ENCODE results near the gene IGBP1. TPM values are rescaled to one million over a fixed set of nuclear protein-coding genes. Genes with fewer than 3 reads are reported as not detected.

The IGBP1 gene
- total RNA-seq, 1 experiment from 2014 or later = 50.7 TPM

GRCh38 chrX:70128071-70128470 lies 5.2 kb upstream of the IGBP1 start:
- ChIA-PET CTCF (no interaction called here), POLR2A (no interaction called here), RAD21 (ENCODE audit: low non-redundant PET in 1 of 2, low total read pairs in 2 of 2, uncharacterized antibody in 2 of 2, unreplicated experiment in 2 of 2) (no interaction called here)
- no peaks in the 10 kb centered on the region for H4K20me1 ChIP-seq (ENCODE audit: insufficient read depth)
- DNase-seq (ENCODE audit: low read depth, low spot score) = no peak
- ATAC-seq = no peak
- H3K79me2 ChIP-seq (ENCODE audit: insufficient read depth, low read length) = no peaks in the 10 kb centered on the region
- H3K9me2 ChIP-seq (ENCODE audit: insufficient read depth) = no peaks in the 10 kb centered on the region
- H3K27me3 ChIP-seq (ENCODE audit: insufficient read depth, low read length) = no peaks in the 10 kb centered on the region
- H3K9me3 ChIP-seq (ENCODE audit: control insufficient read depth in 1 of 2, insufficient read depth in 1 of 2, low read depth in 1 of 2, low read length in 2 of 2) = no peaks in the 10 kb centered on the region
- no peaks in the 10 kb centered on the region for H3K36me3 ChIP-seq (ENCODE audit: control insufficient read depth in 1 of 2, insufficient read depth in 2 of 2, low read length in 2 of 2)
- no peak overlapping the region for H2AFZ ChIP-seq (ENCODE audit: low read depth, low read length, poor library complexity, severe bottlenecking)
- H3K4me3 ChIP-seq (replicated peaks in 1 of 2; ENCODE audit: low read depth in 1 of 2, low read length in 2 of 2) = no peak overlapping the region
- no peak overlapping the region for H3K4me2 ChIP-seq (ENCODE audit: low read length)
- intact Hi-C loops (cut with micrococcal nuclease) = no loop called here
- TF ChIP-seq EZH2phosphoT487 (IDR thresholded peaks at IDR 0.05; ENCODE audit: borderline replicate concordance) (no peak), TCF7L2 (IDR thresholded peaks at IDR 0.05; ENCODE audit: borderline replicate concordance, extremely low read depth, insufficient read depth, insufficient read length) (no peak), FOSL1 (IDR thresholded peaks at IDR 0.05; ENCODE audit: low read depth) (no peak), EZH2 (IDR thresholded peaks at IDR 0.05) (no peak), ELF1 (IDR thresholded peaks at IDR 0.05; ENCODE audit: borderline replicate concordance, low read depth) (no peak), POLR2AphosphoS5 (IDR thresholded peaks at IDR 0.05; ENCODE audit: low read depth, low read length) (no peak)
- H3K9ac ChIP-seq (ENCODE audit: low read length) = no peak overlapping the region
- no TSS peak for BruUV-seq (replicated peaks)
- no peak overlapping the region for H3K27ac ChIP-seq (ENCODE audit: low read depth, low read length)
- peaks cover 4 to 26% of the 10 kb centered on the region in 2 experiments; a peak in 3 of 4 replicates for H3K4me1 ChIP-seq (ENCODE audit: control insufficient read depth in 1 of 2, insufficient read depth in 2 of 2, low read length in 2 of 2)

- BruUV-seq (replicated peaks) = no TSS peak
- no peaks in the 10 kb centered on the region for H3K9me2 ChIP-seq (ENCODE audit: insufficient read depth)
- no peaks in the 10 kb centered on the region for H4K20me1 ChIP-seq (ENCODE audit: insufficient read depth)
- H3K79me2 ChIP-seq (ENCODE audit: insufficient read depth, low read length) = peaks cover 10% of the 10 kb centered on the region
- peaks cover 0 to 3% of the 10 kb centered on the region in 2 experiments; a peak in 1 of 4 replicates for H3K36me3 ChIP-seq (ENCODE audit: control insufficient read depth in 1 of 2, insufficient read depth in 2 of 2, low read length in 2 of 2)
- ChIA-PET POLR2A (no interaction called here), CTCF (interaction anchor here (0.8 to 0.9 kb wide), 2 partner anchors 32 to 627 kb away, joined by 3 read pairs; no protein-coding TSS in a partner anchor), RAD21 (ENCODE audit: low non-redundant PET in 1 of 2, low total read pairs in 2 of 2, uncharacterized antibody in 2 of 2, unreplicated experiment in 2 of 2) (no interaction called here)
- peak overlapping the region; percentile 40 for H3K4me2 ChIP-seq (ENCODE audit: low read length)
- H2AFZ ChIP-seq (ENCODE audit: low read depth, low read length, poor library complexity, severe bottlenecking) = peak overlapping the region; percentile 74
- H3K27me3 ChIP-seq (ENCODE audit: insufficient read depth, low read length) = no peaks in the 10 kb centered on the region
- intact Hi-C loops (cut with micrococcal nuclease) = loop anchor here (5.0 kb wide), 1 partner anchor 162 kb away; the partner anchor contains the start of gene KIF4A
- H3K4me3 ChIP-seq (replicated peaks in 1 of 2; ENCODE audit: low read depth in 1 of 2, low read length in 2 of 2) = no peak overlapping the region
- no peaks in the 10 kb centered on the region for H3K9me3 ChIP-seq (ENCODE audit: control insufficient read depth in 1 of 2, insufficient read depth in 1 of 2, low read depth in 1 of 2, low read length in 2 of 2)
- no peak for DNase-seq (ENCODE audit: low read depth, low spot score)
- no peak overlapping the region for H3K9ac ChIP-seq (ENCODE audit: low read length)
- no peak overlapping the region for H3K27ac ChIP-seq (ENCODE audit: low read depth, low read length)
- H3K4me1 ChIP-seq (ENCODE audit: control insufficient read depth in 1 of 2, insufficient read depth in 2 of 2, low read length in 2 of 2) = peaks cover 8 to 30% of the 10 kb centered on the region in 2 experiments; a peak in 3 of 4 replicates
- no peak for ATAC-seq
- TF ChIP-seq SRF (IDR thresholded peaks at IDR 0.05; ENCODE audit: low read depth) (no peak), ZNF274 (IDR thresholded peaks at IDR 0.05; ENCODE audit: low read depth, low read length) (no peak), TCF7L2 (IDR thresholded peaks at IDR 0.05; ENCODE audit: borderline replicate concordance, extremely low read depth, insufficient read depth, insufficient read length) (no peak), SIN3A (IDR thresholded peaks at IDR 0.05; ENCODE audit: low read depth) (no peak), POLR2AphosphoS5 (IDR thresholded peaks at IDR 0.05; ENCODE audit: low read depth, low read length) (no peak), YY1 (IDR thresholded peaks at IDR 0.05; ENCODE audit: extremely low read depth, insufficient replicate concordance, low read depth, low read length) (no peak), CEBPB (IDR thresholded peaks at IDR 0.05; ENCODE audit: low read depth) (no peak), SP1 (IDR thresholded peaks at IDR 0.05; ENCODE audit: low read depth) (peak; percentile 25; the same call in 1 of the 2 replicates), EGR1 (IDR thresholded peaks at IDR 0.05; ENCODE audit: low read depth) (no peak), POLR2A (IDR thresholded peaks at IDR 0.05; ENCODE audit: borderline replicate concordance, extremely low read depth, insufficient read depth, insufficient read length) (no peak), EZH2phosphoT487 (IDR thresholded peaks at IDR 0.05; ENCODE audit: borderline replicate concordance) (no peak), EZH2 (IDR thresholded peaks at IDR 0.05) (no peak), RAD21 (IDR thresholded peaks at IDR 0.05; ENCODE audit: low read depth) (no peak)
- TF ChIP-seq, protein P1, sequence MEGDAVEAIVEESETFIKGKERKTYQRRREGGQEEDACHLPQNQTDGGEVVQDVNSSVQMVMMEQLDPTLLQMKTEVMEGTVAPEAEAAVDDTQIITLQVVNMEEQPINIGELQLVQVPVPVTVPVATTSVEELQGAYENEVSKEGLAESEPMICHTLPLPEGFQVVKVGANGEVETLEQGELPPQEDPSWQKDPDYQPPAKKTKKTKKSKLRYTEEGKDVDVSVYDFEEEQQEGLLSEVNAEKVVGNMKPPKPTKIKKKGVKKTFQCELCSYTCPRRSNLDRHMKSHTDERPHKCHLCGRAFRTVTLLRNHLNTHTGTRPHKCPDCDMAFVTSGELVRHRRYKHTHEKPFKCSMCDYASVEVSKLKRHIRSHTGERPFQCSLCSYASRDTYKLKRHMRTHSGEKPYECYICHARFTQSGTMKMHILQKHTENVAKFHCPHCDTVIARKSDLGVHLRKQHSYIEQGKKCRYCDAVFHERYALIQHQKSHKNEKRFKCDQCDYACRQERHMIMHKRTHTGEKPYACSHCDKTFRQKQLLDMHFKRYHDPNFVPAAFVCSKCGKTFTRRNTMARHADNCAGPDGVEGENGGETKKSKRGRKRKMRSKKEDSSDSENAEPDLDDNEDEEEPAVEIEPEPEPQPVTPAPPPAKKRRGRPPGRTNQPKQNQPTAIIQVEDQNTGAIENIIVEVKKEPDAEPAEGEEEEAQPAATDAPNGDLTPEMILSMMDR (IDR thresholded peaks at IDR 0.05 in 2 of 3, conservative IDR thresholded peaks at IDR 0.05 in 1 of 3; ENCODE audit: borderline replicate concordance in 1 of 3, insufficient read depth in 1 of 3, low read depth in 2 of 3, low read length in 2 of 3) = no peak
- TF ChIP-seq, protein P2, sequence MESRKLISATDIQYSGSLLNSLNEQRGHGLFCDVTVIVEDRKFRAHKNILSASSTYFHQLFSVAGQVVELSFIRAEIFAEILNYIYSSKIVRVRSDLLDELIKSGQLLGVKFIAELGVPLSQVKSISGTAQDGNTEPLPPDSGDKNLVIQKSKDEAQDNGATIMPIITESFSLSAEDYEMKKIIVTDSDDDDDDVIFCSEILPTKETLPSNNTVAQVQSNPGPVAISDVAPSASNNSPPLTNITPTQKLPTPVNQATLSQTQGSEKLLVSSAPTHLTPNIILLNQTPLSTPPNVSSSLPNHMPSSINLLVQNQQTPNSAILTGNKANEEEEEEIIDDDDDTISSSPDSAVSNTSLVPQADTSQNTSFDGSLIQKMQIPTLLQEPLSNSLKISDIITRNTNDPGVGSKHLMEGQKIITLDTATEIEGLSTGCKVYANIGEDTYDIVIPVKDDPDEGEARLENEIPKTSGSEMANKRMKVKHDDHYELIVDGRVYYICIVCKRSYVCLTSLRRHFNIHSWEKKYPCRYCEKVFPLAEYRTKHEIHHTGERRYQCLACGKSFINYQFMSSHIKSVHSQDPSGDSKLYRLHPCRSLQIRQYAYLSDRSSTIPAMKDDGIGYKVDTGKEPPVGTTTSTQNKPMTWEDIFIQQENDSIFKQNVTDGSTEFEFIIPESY (IDR thresholded peaks at IDR 0.05; ENCODE audit: extremely low read depth, insufficient replicate concordance, low read length) = no peak
Measured at GRCh38 chrX:70129816-70130215, 3.4 kb upstream of the IGBP1 start.

Measured in HCT116 (cell line).